GM19455 (cell line): Measurements from ENCODE around the gene RAD51B.

Experiments
- ATAC-seq: cut with Tn5 transposase; IDR thresholded peaks from one replicate; pipeline ENCODE4 v1.9.1; 2021; ENCODE audit not compliant: unreplicated experiment

The RAD51B gene

DNA sequence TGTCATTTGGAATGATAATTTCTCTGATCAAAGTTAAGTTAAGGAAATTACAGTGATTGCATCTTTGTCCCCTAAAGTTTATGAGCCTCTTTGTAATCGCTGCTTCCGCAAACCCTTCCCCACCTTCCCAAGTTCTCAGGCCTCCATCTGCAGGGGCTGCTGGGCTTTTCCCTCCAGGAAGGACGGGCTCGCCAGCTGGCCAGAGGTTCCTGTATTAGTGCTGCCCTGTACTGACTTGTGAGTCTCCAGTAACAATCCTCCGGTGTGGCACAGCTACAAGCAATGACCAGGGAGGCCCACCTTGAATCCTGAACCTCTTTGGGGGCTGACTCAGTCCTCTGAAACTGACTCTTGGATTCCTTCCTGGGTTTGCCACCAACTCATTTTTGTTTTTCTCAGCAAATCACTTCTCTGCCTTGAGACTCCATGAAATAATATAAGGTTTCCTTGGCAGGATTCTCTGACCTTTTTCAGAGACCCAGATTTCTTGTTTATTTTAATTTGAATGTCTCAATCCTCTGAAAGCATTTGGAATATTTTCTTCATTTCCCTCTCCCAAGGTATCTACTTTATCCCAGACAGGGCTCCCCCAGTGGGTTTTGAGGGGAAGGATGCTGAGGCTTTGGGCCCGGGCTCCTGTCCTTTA is 574.7 kb downstream of the RAD51B start:
- no peak for ATAC-seq

DNA sequence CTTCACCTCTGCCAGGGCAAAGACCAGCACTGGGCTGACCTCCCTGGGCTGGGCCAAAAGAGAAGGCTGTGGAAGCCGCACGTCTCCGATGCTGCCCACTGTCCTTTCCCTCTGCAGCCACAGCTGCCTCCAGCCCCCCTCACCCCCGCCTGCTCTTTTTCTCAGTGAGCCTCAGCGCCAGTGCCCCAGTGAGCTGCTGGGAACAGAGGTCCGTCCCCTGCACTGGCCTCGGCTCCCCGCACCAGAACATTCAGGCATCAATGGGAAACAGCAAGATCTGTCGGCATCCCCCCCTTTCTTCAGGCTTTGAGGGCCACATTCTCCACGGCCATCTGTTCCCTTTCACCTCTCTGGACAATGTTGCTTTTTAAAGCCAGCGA is 575.2 kb downstream of the RAD51B start:
- ATAC-seq = no peak

DNA sequence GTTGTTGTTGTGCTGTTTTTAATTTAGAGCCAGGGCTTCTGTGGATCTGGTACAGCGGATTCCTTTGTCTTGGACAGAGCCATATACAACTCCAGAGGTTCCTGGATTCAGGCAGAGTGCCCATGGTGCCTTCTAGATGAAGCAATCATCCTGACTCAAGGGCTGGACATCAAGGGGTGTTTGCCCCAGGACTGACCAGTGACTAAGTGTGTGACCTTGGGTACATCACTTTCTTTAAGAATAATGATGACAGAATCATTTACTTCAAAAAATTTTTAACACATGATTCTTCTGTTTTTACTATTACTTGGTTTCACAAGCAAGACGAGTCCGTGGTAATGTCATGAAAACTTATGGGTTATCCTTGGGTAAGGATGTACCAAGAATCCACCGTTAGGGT is 576.0 kb downstream of the RAD51B start:
- ATAC-seq = no peak

DNA sequence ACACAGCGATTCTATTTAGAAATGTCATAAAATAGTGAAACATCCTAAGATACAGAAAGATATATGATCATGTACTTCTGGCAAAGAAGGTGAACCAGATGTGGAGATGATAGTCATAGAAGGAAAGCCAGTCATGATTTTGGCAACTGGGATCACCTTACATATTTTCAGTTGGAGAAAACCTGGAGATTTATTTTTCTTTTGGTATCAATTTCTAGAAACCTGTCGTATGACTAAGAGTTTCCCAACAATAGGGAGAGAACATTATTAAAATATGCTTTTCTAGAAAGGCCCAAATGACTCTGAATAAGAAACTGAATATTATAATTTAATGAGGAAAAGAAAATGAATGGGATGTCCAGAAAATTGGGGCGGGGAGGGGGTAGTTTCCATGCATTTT is 576.9 kb downstream of the RAD51B start:
- ATAC-seq = no peak

DNA sequence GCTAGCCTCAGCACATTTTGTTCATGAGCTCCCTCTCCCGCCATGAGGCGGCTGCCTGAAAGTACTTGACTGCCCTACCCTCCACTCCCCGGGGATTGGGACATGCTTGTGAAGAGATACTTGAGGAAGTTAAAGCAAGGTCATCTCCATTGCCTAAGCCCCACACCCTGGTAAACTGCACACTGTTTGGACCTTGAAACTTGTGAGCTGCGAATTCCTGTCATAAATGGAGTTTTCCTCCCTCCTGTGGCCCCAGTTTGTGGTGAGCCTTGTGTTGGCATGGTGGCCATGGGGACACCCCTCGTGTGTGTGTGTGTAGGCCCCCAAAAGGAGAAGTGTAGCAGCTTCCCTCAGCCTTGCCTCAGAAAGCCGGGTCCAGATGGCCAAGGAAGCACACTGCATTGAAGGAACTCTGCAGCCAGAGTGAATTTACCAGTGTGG is 577.8 kb downstream of the RAD51B start:
- no peak for ATAC-seq

DNA sequence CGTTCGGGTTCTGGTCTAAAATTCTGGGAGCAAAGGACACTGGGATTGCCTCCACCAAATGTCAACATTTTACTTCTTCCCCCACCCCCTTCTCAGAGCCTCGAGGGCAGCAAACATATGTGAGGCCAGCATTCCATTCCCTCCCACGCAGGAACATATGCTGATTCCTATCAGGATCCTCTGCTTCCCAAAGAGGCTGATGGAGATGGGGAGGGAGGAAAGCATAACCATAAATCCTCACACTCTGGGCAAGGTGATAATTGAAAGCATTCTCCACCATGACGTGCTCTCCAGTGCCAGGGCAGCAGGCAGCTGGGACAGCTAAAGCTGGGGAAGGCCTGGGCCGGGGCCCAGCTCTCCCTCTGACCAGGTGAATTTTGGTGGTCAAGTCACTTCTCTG is 578.2 kb downstream of the RAD51B start:
- no peak for ATAC-seq

DNA sequence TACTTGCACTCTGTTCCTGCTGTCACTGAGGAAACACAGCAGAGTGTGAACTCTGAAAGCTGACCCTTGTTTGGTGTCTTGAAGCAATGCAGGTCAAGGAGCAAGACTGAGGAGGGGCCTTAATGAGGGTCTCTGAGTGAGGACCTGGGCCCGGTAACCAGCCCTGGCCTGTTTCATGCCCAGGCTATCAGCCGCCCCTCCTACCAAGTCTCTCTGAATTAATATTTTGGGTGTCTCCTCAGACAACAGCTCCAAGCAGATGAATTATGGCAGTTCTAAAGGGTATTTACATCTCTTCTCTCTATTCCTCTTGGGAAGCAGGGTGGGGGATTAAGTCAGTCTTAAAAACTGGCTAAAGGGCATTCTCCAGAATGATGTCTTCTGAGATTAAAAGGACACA is 578.8 kb downstream of the RAD51B start:
- ATAC-seq = no peak

DNA sequence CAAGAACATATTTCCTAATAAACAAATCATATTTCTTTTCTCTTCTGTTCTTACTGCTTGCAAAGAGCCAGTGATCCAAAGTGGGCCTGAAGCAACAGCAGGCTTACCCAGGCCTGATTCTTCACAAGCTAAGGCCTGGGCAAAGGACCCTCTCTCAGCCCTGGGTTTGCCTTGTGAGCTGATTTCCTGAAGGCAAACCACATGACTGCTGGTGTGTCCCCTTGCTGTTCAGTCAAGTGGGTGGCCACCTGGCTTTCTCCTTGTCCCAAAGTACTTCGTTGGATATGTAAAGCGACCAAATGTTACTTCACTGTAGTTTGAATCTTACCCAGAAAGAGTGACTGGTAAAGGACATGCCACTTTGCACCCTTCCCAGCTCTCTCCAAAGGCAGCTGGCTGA is 580.4 kb downstream of the RAD51B start:
- no peak for ATAC-seq

DNA sequence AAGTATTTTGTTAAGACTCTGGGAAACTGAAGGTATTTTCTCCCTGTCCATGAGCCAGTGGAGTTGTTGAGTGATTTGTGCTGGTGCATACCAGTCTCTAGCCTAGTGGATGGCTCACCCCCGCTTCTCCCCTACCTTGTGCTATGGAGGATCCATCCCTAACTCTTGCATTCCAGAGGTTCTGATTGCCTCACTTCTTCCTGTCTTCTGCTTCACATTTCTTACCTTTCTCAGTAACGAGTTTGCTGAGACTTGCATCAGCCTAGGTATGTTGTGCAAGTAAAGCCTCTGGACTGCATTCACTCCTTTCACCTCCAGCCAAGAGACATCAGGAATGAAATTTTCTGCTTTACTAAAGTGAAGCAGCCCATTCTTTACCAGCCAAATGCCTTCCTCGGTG is 581.7 kb downstream of the RAD51B start:
- ATAC-seq = no peak

DNA sequence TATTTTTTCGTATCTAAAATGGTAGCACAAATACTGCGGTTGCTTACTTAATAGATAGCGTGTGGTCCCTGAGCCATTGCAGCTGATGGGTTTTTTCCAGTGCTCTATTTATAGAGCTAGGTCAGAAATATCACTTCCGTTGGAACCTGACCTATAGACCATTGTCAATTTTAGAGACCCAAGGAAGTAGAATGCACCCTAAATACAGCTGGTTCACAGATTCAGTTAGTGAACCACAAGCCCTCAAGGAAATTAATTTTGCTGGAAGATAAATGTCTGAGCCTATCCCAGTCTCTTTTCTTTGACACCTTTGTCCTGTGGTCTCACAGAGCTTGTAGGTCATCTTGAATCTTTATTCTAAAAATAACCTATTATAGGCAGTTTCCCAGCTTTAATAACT is 582.3 kb downstream of the RAD51B start:
- peak; percentile 67 for ATAC-seq

DNA sequence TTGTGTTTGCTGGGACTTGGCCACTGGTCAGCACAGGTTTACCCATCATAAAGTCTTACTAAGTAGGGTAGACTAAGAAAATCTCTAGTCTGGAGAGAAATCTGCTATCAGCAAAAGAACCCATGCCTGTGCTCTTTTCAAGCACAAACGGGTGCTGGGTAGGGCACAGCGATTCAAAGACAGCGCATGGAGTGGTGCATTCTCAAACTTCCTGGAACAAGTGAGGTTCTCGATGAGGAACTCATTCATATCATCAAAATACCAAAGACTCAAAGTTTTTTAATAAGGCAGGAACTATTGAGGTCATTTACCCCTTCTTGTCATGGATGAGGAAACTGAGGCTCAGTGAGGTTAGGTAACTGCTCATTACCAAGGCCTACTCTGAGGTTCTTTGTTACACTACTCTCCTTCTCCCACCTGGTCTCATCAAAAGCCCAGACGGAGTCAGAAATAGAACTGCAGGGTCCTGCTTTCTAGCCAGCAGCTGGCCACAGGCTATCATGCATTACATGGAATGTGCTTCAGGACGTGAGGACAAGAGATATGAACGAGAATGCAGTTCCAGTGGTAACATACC is 583.0 kb downstream of the RAD51B start:
- ATAC-seq = no peak

DNA sequence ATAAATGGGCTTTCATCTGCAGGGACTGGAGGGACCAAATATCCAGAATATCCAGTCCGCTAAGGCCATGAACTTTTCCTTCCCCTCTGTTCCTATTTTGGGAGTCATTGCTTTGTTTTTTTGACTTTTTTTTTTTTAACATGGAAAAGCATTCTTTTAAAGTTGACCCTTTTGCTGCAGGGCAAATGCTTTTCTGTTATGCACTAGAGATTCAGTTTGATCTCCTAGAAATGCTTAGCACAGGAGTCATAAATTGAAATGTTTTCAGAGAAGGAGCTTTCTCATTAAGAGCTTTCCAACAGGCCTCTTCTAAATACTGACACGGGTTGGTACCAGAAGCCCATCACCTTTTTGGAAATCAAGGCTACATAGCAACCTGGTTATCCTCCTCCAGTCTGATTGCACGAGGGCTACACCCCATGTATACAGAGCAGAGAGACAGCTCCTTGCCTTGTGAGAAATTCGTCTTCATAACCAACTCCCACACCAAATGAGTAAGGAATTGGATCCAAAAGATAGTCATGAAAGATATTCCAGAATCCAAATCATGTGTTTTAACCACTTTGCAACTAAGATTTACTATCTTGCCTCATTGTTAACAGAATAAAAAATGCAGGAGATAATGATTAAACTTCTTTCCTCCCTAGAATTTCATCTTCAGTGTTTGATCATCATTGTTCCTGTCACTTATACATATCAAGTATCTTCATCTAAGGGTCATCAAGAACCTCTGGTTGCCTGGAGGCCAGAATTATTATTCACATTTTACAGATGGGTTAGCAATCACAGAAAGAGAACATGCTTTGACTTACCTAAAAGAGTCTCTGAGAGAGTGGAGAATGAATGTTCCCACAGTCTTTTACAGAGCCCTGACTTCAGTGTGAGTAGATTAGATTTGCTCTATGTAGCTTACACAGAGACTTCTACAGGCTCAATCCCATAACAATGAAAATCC is 583.9 kb downstream of the RAD51B start:
- no peak for ATAC-seq

DNA sequence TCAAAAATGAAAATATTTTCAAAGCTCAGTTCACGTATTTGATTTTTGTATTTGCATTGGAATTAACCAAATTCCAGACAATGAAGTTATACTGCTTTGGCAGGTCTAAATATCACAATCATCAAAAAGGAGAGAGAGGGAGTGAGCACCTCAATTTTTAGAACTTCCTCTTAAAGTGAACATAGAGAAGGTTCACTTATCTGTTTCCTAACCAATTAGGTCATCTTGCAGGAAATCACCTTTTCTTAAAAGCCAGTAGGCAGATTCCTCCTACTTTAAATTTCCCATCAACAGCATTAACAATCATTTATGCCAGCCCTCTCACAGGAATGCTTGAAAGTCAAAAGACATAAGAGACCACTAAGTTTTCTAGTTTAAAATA is 584.6 kb downstream of the RAD51B start:
- ATAC-seq = no peak

DNA sequence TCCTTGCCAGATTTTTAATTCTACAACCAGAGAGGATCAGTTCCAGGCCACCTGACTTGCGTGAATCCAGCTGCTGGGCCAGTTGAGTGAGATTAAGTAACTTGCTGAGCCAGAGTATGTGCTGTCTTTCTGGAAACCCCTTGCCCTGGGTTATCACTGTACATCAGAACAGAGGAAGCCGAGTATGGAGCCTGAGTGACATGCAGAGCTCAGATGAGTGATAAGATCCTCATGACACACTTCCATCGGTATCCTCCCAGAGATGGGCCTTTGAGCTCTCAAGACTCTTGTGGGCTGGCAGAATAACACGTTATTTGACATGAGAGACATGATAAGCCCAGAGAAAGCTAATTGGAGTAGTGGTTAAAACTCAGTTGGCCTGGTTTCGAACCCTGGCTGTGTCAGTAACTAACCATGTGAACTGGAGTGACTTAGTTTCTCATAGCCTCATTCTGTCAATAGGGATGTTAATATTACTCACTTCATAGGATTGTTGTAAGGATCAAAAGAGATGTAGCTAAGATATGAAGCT is 585.1 kb downstream of the RAD51B start:
- no peak for ATAC-seq

DNA sequence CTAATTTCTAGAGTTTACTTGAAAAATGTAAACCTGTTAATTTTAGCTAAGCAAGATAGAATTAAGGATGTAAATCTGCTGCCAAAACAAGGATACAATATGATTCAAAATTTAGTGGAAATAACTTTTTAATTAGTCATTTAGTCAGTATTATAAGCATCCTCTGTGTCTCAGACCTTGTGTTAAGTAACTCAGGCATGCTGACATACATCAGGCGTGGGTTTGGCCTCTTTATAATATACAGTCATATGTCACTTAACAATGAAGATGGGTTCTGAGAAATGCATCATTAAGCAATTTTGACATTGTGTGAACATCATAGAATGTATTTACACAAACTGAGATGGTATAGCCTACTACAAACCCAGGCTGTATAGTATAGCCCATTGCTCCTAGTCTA is 586.4 kb downstream of the RAD51B start:
- no peak for ATAC-seq

DNA sequence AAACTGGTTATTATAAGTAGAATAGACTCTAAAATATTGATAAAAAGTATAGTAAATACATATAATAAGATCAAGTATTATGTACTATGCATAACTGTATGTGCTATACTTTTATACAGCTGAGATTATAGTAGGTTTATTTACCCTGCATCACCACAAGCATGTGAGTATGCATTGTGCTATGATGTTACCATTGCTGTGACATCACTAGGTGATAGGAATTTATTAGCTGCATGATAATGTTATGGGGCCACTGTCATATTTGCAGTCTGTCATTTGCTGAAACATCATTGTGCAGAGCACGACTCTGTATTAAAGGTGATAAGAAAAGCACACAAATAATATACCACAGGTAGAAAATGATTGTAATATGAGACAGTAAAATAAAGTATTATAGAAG is 587.7 kb downstream of the RAD51B start:
- no peak for ATAC-seq

DNA sequence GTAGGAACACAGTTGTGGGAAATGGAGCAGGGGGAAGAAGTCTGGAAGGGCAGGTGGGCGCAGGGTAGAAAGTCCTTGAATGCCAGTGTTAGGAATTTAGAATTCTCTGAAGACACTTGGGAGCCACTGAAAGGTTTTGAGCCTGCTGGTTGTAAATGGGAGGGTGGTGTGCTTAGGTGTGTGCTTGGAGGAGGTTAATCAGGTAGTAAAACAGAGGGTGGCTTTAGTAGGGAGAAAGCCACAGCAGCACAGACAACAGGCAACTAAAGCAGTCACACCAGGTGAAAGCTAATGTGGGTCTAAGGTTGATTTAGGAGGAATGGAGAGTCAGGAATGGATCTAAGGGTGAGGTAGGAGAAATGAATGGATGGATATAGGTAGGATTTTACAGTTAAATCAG is 588.2 kb downstream of the RAD51B start:
- no peak for ATAC-seq

DNA sequence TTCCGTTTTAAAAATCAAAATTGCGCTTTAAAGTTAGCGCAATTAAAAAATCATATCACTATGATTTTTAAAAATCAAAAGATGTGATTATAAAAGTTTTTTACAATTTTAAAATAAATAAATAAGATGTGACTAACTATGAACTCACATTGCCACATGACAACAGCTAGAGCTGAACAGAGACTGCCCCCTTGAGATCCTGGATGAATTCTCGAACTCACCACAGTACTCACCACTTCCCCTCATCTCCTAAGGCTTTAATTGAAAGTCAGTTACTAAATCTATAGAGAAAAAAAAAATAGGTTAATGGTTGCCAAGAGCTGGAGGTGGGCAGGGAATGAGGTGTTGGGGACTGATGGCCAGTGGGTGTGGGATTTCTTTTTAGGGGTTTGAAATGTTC is 589.1 kb downstream of the RAD51B start:
- no peak for ATAC-seq

DNA sequence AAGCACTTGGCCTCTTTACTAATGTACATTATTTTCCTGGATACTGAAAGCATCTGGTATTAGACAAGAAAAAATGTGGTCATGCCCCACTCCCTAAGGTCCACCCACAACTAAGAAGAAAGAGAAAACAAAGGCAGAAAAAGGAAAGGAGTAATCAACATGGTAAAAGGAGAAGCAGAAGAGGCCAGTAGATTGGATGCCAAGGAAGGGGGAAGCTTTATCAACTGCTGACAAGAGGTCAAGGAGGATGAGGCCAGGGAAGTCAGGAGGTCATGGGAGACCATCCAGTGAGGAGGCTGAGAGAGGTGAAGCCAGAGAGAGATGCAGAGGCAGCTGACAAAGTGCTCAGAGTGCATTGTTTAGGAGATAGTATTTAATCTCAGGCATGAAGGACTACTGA is 589.8 kb downstream of the RAD51B start:
- no peak for ATAC-seq

DNA sequence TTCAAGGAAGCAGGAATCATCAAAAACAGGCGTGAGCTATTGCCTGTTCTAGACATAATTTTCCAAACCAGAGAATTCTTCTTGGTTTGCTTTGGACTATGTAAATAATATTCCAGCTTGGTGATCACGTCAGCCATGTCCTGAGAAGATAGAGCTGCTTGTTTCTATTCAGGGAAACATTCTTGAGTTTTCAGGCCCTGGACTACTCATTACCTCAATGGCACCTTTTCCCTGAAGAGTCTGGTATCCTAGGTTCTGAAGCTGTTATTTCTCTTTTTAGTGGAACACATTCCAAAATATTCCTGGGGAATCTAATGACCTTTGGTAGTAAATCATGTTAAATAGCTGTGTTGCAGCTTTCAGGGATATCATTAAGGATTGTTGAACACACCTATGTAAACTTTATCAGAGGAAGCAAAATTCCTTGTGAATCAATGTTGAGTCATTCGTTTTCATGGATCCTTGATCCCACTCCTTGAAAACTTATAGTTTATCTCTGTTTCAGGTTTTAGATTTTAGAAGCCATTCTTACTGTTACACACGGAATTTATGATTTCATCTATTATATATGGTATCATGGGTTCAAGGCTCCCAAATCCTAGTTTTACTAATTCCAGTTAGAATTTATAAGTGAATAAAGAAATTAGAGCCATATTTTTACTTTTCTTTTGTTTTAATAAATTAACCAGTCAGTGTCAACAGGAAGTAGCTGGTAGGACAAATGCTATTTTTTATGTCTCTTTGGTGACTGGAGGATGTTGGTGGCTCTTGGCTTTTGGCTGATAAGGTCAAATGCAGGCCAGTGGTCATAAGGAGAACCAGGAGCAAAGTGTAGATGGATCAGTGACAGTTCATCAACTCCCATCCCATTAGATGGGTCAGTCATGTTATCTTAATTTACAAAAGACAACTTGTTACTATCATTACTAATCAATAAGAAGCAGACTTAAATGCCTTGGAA is 593.2 kb downstream of the RAD51B start:
- ATAC-seq = no peak

DNA sequence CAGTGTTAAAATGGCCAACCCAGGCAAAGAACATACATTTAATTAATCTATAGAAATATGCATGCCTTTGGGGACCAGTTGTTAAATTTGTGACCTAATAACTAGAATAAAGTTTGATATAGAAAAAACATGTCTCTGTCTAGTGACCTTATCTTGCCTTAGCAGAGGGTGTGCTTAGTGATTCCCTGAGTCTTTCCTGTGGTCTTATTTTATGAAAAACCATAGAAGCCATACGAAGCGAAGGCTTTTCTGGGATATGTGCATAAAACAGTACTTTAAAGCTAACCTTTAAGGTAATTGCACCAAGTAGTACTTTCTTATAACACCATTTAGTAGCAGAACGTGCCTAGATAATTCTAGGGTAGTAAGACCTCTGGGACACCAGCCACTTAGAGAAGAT is 593.9 kb downstream of the RAD51B start:
- ATAC-seq = no peak
